Heart left ventricle (tissue), 13 donors: ENCODE measurements around the gene RALGPS1.

Source experiments
- POLR2A ChIP-seq, 2 donors: fragments of 450-650 bp; IDR thresholded peaks; one replicate each; pipeline ENCODE4 v1.6.1; 2017; ENCODE audit warnings: antibody characterized with exemption in 2 of 2, mild to moderate bottlenecking in 2 of 2, moderate library complexity in 2 of 2
- TF ChIP-seq, protein P1 (sequence below), 12 donors: fragments of 200-600 bp; sonication (generic) in 4 of 12; IDR thresholded peaks; one replicate each; pipeline versions ENCODE4 v1.5.0 to v1.8.0; 2018 to 2022; ENCODE audit warnings: antibody characterized with exemption in 12 of 12, mild to moderate bottlenecking in 5 of 12
- donor health status: ischemic (EF 13 %, LVEDD 7.1; RV severe dilation, severe dysfunction).
- donor health status: DM: no; HTN: yes; CAD: no.
- donor health status: DM: no; HTN: no; CAD: no.
- donor health status: ischemic (EF 25% LVEDD 6.9; RV normal size, moderate dysfunction).
- donor health status: ischemic (EF 25% LVEDD 5.7; RV mildly dilated, moderate dysfunction).
- donor health status: ischemic (EF 35%, LVEDD 5.7; RV mildly dilated, moderate dysfunction).
- donor health status: nonischemic (EF 11% LVEDD 7.7; RV severe dilation, severe dysfunction).
- donor health status: DM: yes; HTN: yes; CAD: no.
- donor health status: PGD.
- donor health status: ischemic (EF 29% LVEDD 5.4; RV normal size, mild dysfunction).
- donor health status: nonischemic (EF 23%, LVEDD 6.1; RV moderate dilation, normal function).

DNA sequence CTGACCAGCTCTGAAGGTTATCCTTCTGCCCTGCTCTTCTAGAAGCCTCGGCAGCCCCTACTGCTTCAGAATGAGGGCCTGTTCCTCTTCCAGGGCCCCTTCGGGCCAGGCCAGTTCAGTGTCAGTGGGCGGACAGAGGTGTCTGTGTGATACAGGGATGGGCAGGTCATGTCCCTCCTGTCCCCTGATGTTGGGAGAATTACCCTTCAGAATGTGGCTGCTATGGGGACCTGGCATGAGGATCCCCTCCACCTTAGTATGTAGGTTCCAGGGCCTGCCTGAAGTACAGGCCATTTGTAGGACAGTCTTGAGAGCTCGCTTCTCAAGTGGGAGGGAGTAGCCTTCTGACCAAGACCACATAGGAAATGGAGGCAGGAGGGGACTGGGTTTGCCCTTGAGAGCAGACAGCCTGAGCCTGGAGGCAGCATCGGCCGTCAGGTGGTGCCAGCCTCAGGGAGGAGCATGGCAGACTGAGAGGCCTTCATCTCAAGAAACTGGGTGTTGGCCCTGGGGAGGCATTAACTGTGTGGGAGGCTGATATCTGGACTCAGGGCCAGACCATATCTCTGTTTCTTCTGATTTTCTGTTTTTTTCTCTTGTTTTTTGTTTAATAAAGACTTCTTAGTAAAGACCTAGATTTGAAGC, 175.9 kb downstream of the RALGPS1 start:
- TF ChIP-seq, protein P1, sequence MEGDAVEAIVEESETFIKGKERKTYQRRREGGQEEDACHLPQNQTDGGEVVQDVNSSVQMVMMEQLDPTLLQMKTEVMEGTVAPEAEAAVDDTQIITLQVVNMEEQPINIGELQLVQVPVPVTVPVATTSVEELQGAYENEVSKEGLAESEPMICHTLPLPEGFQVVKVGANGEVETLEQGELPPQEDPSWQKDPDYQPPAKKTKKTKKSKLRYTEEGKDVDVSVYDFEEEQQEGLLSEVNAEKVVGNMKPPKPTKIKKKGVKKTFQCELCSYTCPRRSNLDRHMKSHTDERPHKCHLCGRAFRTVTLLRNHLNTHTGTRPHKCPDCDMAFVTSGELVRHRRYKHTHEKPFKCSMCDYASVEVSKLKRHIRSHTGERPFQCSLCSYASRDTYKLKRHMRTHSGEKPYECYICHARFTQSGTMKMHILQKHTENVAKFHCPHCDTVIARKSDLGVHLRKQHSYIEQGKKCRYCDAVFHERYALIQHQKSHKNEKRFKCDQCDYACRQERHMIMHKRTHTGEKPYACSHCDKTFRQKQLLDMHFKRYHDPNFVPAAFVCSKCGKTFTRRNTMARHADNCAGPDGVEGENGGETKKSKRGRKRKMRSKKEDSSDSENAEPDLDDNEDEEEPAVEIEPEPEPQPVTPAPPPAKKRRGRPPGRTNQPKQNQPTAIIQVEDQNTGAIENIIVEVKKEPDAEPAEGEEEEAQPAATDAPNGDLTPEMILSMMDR (IDR thresholded peaks at IDR 0.05), result no peak
- no peak for TF ChIP-seq POLR2A (IDR thresholded peaks at IDR 0.05)
